ENCODE results near the gene EFEMP1.

DNA sequence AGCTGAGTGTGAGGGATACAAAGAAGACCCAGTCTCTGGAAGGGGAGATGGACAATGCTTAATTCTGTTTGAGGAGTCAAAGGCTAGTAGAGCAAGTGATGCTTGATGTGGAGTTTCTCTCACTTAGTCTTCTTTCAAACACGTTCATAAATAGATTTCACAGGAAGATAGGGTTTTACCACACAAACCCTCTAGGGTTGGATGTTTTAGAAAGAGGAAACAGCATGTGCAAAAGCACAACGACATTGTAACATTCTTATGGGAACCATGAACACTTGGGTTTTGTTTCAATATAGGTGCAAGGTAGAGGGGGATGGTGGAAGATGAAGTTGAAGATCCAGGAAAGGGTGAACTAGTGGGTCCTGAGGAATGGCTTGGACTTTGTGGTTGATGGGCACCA, 10.8 kb upstream of the EFEMP1 start:
- TF ChIP-seq, protein P1, sequence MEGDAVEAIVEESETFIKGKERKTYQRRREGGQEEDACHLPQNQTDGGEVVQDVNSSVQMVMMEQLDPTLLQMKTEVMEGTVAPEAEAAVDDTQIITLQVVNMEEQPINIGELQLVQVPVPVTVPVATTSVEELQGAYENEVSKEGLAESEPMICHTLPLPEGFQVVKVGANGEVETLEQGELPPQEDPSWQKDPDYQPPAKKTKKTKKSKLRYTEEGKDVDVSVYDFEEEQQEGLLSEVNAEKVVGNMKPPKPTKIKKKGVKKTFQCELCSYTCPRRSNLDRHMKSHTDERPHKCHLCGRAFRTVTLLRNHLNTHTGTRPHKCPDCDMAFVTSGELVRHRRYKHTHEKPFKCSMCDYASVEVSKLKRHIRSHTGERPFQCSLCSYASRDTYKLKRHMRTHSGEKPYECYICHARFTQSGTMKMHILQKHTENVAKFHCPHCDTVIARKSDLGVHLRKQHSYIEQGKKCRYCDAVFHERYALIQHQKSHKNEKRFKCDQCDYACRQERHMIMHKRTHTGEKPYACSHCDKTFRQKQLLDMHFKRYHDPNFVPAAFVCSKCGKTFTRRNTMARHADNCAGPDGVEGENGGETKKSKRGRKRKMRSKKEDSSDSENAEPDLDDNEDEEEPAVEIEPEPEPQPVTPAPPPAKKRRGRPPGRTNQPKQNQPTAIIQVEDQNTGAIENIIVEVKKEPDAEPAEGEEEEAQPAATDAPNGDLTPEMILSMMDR (IDR thresholded peaks at IDR 0.05; ENCODE audit: low read depth, low read length, missing input control), result no peak
- TF ChIP-seq, protein P2, sequence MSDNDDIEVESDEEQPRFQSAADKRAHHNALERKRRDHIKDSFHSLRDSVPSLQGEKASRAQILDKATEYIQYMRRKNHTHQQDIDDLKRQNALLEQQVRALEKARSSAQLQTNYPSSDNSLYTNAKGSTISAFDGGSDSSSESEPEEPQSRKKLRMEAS (IDR thresholded peaks at IDR 0.05), result no peak
- TF ChIP-seq GABPA (IDR thresholded peaks at IDR 0.05 in 1 of 2, conservative IDR thresholded peaks at IDR 0.05 in 1 of 2), result no peak
- TF ChIP-seq YY1 (IDR thresholded peaks at IDR 0.05), result no peak
- TF ChIP-seq, protein P3, sequence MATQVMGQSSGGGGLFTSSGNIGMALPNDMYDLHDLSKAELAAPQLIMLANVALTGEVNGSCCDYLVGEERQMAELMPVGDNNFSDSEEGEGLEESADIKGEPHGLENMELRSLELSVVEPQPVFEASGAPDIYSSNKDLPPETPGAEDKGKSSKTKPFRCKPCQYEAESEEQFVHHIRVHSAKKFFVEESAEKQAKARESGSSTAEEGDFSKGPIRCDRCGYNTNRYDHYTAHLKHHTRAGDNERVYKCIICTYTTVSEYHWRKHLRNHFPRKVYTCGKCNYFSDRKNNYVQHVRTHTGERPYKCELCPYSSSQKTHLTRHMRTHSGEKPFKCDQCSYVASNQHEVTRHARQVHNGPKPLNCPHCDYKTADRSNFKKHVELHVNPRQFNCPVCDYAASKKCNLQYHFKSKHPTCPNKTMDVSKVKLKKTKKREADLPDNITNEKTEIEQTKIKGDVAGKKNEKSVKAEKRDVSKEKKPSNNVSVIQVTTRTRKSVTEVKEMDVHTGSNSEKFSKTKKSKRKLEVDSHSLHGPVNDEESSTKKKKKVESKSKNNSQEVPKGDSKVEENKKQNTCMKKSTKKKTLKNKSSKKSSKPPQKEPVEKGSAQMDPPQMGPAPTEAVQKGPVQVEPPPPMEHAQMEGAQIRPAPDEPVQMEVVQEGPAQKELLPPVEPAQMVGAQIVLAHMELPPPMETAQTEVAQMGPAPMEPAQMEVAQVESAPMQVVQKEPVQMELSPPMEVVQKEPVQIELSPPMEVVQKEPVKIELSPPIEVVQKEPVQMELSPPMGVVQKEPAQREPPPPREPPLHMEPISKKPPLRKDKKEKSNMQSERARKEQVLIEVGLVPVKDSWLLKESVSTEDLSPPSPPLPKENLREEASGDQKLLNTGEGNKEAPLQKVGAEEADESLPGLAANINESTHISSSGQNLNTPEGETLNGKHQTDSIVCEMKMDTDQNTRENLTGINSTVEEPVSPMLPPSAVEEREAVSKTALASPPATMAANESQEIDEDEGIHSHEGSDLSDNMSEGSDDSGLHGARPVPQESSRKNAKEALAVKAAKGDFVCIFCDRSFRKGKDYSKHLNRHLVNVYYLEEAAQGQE (IDR thresholded peaks at IDR 0.05), result no peak
- TF ChIP-seq TAF1 (conservative IDR thresholded peaks at IDR 0.05), result no peak
